Measurements from ENCODE around the gene MED26. TPM values are rescaled to one million over a fixed set of nuclear protein-coding genes. Genes with fewer than 3 reads are reported as not detected.
A peak's percentile ranks its signal among the peaks of the same experiment; 100 is the strongest.

The MED26 gene
- total and polyA plus RNA-seq, 10 of the 15 experiments (the other 5 are each of a cell fraction or from before 2014, with no cell fraction given), result 1.1 to 21.4 (median 9.7) TPM

DNA sequence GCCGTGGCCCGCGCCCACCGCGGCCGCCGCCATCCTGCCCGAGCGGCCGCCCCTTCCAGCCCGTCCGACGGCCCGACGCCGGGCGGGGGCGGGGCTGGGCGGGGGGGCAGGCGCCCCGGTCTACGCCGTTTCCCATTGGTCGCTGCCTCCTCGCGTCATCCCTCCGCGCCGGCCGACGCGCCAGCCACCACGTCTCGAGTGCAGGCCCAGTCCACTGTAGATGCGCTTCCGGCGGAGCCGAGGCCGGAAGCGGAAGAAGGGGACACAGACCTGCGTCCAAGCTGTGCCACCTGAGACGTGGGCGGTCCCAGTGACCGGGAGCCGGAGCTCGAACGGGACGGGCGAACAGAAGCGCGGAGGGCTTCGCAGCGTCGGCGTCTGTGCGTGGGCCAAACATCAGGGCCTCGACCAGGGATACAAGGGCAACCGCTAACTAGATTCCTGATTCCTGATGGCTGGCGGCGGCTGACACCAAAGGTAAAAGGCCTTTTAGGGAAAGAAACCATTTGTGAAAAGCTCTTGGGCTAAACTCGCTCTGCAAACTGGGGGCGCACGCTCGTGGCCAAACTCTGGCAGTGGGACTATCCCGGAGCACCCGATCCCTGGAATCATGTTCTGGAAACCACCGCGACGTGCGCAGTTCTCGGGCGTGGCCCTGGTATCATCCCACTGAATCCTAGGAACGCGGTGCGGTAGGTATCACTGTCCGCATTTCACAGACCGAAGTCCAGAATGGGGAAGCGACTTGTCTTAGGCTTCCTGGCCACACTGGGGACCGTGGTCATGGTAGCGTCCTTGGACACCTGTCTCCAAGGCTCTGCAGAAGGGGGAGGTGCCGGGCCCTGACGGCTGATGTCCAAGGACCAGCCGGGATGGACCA lies 55.4 kb downstream of the MED26 start, which contains the start of gene SLC35E1 (continued):
- TF ChIP-seq, protein P1, sequence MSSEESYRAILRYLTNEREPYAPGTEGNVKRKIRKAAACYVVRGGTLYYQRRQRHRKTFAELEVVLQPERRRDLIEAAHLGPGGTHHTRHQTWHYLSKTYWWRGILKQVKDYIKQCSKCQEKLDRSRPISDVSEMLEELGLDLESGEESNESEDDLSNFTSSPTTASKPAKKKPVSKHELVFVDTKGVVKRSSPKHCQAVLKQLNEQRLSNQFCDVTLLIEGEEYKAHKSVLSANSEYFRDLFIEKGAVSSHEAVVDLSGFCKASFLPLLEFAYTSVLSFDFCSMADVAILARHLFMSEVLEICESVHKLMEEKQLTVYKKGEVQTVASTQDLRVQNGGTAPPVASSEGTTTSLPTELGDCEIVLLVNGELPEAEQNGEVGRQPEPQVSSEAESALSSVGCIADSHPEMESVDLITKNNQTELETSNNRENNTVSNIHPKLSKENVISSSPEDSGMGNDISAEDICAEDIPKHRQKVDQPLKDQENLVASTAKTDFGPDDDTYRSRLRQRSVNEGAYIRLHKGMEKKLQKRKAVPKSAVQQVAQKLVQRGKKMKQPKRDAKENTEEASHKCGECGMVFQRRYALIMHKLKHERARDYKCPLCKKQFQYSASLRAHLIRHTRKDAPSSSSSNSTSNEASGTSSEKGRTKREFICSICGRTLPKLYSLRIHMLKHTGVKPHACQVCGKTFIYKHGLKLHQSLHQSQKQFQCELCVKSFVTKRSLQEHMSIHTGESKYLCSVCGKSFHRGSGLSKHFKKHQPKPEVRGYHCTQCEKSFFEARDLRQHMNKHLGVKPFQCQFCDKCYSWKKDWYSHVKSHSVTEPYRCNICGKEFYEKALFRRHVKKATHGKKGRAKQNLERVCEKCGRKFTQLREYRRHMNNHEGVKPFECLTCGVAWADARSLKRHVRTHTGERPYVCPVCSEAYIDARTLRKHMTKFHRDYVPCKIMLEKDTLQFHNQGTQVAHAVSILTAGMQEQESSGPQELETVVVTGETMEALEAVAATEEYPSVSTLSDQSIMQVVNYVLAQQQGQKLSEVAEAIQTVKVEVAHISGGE (CRISPR knock-in tag; IDR thresholded peaks at IDR 0.05), result peak; percentile 37; the same call in 1 of the 2 replicates
- no peak for TF ChIP-seq CEBPB (IDR thresholded peaks at IDR 0.05; ENCODE audit: borderline replicate concordance in 1 of 2, low read depth in 2 of 2, low read length in 2 of 2)
- TF ChIP-seq POLR2AphosphoS2 (IDR thresholded peaks at IDR 0.05; ENCODE audit: low read depth, low read length), result peak; percentile 87; the same call in 1 of the 2 replicates

DNA sequence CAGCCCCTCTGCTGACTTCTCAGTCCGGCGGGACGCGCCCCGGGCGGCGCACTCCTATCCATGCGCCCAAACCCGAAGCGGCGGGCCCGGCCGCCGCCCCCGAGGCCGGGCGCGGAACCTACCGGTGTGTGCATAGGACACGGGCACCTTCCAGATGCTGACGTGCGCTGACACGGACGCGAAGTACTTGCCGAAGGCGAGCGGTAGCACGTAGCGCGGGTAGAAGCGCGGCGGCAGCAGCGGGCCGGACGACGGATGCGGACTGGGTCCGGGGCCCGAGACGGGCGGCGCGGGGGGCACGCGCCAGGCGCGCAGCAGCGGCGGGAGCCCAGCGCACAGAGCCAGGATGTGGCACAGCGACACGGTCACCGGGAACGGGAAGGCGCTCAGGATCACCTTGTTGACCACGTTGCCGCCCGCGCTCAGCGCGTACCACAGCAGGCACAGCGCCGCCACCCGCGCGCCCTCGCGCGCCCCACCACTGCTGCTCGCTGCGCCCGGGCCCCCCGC lies 56.1 kb downstream of the MED26 start:
- WGBS (ENCODE audit: insufficient coverage, insufficient replicate concordance, low lambda C conversion rate, missing lambda C conversion rate), result under 1% methylated on average over 50 of the region's 75 CpGs
- Histone ChIP-seq H3K9me3 (replicated peaks; ENCODE audit: control insufficient read depth, insufficient read depth, low read length) (no peaks in the 10 kb centered on the region), H3K36me3 (ENCODE audit: control insufficient read depth in 2 of 2, insufficient read depth in 2 of 2, low read length in 1 of 2) (peaks cover 19 to 21% of the 10 kb centered on the region in 2 experiments), H3K27ac (ENCODE audit: control insufficient read depth, insufficient read depth) (peak overlapping the region; percentile 69), H3K79me2 (ENCODE audit: control insufficient read depth, insufficient read depth, low read length) (peaks cover 63% of the 10 kb centered on the region), H3K27me3 (replicated peaks in 1 of 2; ENCODE audit: control insufficient read depth in 2 of 2, insufficient read depth in 2 of 2, low read length in 1 of 2) (no peaks in the 10 kb centered on the region), H2AFZ (ENCODE audit: control insufficient read depth, low read depth, low read length) (peak overlapping the region; percentile 71), H3K4me3 (peak overlapping the region; percentile 96), H4K20me1 (ENCODE audit: control insufficient read depth, insufficient read depth) (peaks cover 2% of the 10 kb centered on the region; the same call in 1 of the 2 replicates), H3K9ac (ENCODE audit: control insufficient read depth, insufficient read depth, low read length) (peak overlapping the region; percentile 77), H3K4me1 (ENCODE audit: control insufficient read depth, insufficient read depth, low read length) (peaks cover 10% of the 10 kb centered on the region), H3K4me2 (ENCODE audit: control insufficient read depth, insufficient read depth) (peak overlapping the region; percentile 96; the same call in 1 of the 2 replicates)
- CTCF ChIA-PET, result interaction anchor here (0.9 to 1.4 kb wide), 2 partner anchors 41 to 75 kb away, joined by 3 to 4 read pairs; partner anchors contain the start of genes C19orf44 and CALR3
- no TSS peak for BruUV-seq (replicated peaks)
- FAIRE-seq (no peak), ATAC-seq (peak; percentile 33), DNase-seq (ENCODE audit: low read depth, low spot score) (no peak)
- intact Hi-C loops (cut with micrococcal nuclease; ENCODE audit: unreplicated experiment) (no loop called here), in situ Hi-C loops (cut with MboI) (no loop called here)
- POLR2A ChIA-PET, result interaction anchor here (1.0 to 6.5 kb wide), 7 partner anchors 10 to 90 kb away, joined by 3 to 93 read pairs (median 4); partner anchors contain the start of gene SMIM7
- RAD21 ChIA-PET (ENCODE audit: unreplicated experiment), result interaction anchor here (1.0 to 2.6 kb wide), 6 partner anchors 9 to 89 kb away, joined by 4 to 28 read pairs (median 7); partner anchors contain the start of genes SMIM7 and TMEM38A
- SMC1A ChIA-PET (ENCODE audit: uncharacterized antibody, unreplicated experiment), result interaction anchor here (1.0 to 2.7 kb wide), 2 partner anchors 10 to 17 kb away, joined by 3 to 20 read pairs; no protein-coding TSS in a partner anchor
- TF ChIP-seq RB1 (IDR thresholded peaks at IDR 0.05; ENCODE audit: borderline replicate concordance) (peak; percentile 65; the same call in 1 of the 2 replicates), POLR2AphosphoS2 (IDR thresholded peaks at IDR 0.05; ENCODE audit: low read depth, low read length) (no peak), MYB (IDR thresholded peaks at IDR 0.05; ENCODE audit: borderline replicate concordance, low read depth, low read length) (no peak), LARP7 (IDR thresholded peaks at IDR 0.05) (peak; percentile 92), KLF5 (IDR thresholded peaks at IDR 0.05; ENCODE audit: partially characterized antibody) (peak; percentile 32), BACH1 (IDR thresholded peaks at IDR 0.05; ENCODE audit: borderline replicate concordance) (peak; percentile 38; the same call in 1 of the 2 replicates), BMI1 (IDR thresholded peaks at IDR 0.05; ENCODE audit: borderline replicate concordance) (no peak), TBL1XR1 (IDR thresholded peaks at IDR 0.05; ENCODE audit: low read depth, low read length) (0 out of 2 replicates have a peak, but pooled peaks have one; percentile 16), ZSCAN29 (IDR thresholded peaks at IDR 0.05) (0 out of 2 replicates have a peak, but pooled peaks have one; percentile 30)
- TF ChIP-seq, protein P2, sequence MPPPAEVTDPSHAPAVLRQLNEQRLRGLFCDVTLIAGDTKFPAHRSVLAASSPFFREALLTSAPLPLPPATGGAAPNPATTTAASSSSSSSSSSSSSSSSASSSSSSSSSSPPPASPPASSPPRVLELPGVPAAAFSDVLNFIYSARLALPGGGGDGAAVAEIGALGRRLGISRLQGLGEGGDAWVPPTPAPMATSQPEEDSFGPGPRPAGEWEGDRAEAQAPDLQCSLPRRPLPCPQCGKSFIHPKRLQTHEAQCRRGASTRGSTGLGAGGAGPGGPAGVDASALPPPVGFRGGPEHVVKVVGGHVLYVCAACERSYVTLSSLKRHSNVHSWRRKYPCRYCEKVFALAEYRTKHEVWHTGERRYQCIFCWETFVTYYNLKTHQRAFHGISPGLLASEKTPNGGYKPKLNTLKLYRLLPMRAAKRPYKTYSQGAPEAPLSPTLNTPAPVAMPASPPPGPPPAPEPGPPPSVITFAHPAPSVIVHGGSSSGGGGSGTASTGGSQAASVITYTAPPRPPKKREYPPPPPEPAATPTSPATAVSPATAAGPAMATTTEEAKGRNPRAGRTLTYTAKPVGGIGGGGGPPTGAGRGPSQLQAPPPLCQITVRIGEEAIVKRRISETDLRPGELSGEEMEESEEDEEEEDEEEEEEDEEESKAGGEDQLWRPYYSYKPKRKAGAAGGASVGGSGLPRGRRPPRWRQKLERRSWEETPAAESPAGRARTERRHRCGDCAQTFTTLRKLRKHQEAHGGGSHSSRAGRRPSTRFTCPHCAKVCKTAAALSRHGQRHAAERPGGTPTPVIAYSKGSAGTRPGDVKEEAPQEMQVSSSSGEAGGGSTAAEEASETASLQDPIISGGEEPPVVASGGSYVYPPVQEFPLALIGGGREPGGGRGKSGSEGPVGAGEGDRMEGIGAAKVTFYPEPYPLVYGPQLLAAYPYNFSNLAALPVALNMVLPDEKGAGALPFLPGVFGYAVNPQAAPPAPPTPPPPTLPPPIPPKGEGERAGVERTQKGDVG (CRISPR knock-in tag; IDR thresholded peaks at IDR 0.05), result no peak

Data from GM12878 (cell line).